NCI-H2029 treated with DMSO at 0.1 percent for 48 hours (cell line): Measurements from ENCODE around the gene NIP7.
"Not testable (repeated sequence)": the region's sequence is repeated elsewhere in the genome, so short reads cannot be mapped to it uniquely, and the experiment has no call there.

Experiments
- DNase-seq: peaks from one replicate; lab custom pipeline; 2025; lab: John Stamatoyannopoulos, UW

NIP7 gene

GRCh38 chr16:69339289-69340094, at the start of gene NIP7, which contains the start of gene COG8:
Gene NIP7, plus strand, starts transcription at chr16:69339772. Its CDS starts 58 bp downstream, at chr16:69339830.
Gene COG8, minus strand, starts transcription at chr16:69339564. Its CDS starts 12 bp downstream, at chr16:69339552.
- DNase-seq, result peak; percentile 90

GRCh38 chr16:69291657-69292056, 47.9 kb upstream of the NIP7 start:
- not testable (repeated sequence) for DNase-seq

DNA sequence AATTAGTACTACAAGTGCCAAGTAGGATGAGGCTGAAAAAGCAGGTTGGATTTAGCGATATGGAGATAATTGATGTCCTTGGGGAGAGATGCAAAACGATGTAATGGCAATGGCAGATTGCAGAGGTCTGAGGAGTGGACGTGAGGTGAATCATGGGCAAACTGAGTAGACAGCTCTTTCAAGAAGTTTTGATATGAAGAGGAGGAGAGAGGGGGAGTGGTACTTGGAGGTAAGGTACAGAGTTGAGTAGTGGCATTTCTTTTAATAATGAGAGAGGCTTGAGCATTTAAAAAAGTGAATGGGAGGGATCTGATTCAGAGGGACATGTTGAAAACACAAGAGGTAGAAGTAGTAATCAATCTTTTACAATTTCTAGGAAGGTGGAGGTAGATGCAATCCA, 46.2 kb upstream of the NIP7 start:
- DNase-seq, result no peak

GRCh38 chr16:69294051-69294450, 45.5 kb upstream of the NIP7 start:
- DNase-seq, result no peak

GRCh38 chr16:69296771-69297170, 42.8 kb upstream of the NIP7 start:
- not testable (repeated sequence) for DNase-seq

GRCh38 chr16:69298261-69298660, 41.3 kb upstream of the NIP7 start:
- DNase-seq, result no peak

DNA sequence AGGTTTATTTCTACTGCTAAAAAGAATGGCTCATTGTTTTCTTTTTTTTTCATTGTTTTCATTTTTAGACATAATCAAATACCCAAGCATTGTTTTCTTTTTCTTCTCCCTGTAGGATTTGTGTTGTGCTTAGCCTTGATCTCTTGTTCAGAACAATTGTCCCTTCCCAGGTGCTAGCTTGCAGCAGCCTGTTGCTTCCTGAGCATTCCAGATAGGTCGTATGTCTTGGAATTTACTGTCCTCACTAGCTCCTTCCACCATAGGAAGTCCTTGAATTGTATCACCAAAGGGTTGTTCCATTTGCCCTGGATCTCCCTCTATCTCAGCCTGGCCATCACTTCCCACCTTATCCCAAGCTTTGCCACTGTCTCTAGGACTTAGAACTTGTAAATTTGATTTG, 38.4 kb upstream of the NIP7 start:
- DNase-seq, result no peak

DNA sequence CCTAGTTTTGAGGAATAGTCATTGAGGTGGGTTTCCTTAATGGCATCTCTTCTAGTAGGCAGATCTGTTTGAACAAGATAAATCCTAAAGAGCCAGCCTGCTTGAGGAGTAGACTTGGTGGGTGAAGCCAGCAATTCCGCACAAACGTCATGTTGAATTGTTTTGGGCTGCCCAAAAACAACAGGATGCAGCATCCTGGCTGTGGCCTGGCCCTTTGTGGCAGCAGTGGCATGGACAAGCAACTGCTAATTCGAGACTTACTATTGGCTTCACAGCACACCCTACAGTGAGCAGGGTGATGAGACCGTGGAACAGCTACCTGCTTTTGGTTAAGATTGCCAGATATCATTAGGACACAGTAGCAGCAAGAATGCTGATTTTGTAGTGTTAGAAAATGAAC, 37.7 kb upstream of the NIP7 start:
- DNase-seq, result no peak

DNA sequence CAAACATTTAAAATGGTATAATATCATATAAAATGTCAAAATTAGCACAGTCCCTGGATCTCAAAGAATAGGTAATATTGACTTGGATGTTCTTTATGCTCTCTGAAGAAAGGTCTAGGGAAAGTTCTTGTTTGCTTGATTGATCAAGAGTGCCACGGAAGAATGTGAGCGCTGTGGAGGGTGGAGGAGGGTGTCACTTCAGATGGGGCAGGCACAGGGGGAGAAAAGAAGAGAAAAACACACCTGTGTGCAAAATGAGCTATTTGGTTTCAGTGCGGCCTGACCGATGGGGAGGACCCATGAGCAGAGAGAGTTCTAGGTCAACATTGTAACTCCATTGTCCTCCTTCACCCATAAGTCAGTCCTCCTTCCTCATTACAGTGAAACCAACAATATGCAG, 37.3 kb upstream of the NIP7 start:
- DNase-seq, result no peak

- no peak for DNase-seq
Observed at GRCh38 chr16:69306031-69306430, 33.5 kb upstream of the NIP7 start.

GRCh38 chr16:69307091-69307490, 32.5 kb upstream of the NIP7 start:
- DNase-seq, result no peak

GRCh38 chr16:69307856-69308255, 31.7 kb upstream of the NIP7 start:
- DNase-seq, result no peak

- DNase-seq, result no peak
Observed at GRCh38 chr16:69309316-69309715, 30.3 kb upstream of the NIP7 start.

- DNase-seq, result peak; percentile 73
Observed at GRCh38 chr16:69310653-69311532, 28.7 kb upstream of the NIP7 start, which contains the start of gene VPS4A. Gene VPS4A, plus strand, starts transcription at chr16:69311350. Its CDS starts 162 bp downstream, at chr16:69311512.

GRCh38 chr16:69311533-69312387, 27.8 kb upstream of the NIP7 start:
- DNase-seq, result no peak

DNA sequence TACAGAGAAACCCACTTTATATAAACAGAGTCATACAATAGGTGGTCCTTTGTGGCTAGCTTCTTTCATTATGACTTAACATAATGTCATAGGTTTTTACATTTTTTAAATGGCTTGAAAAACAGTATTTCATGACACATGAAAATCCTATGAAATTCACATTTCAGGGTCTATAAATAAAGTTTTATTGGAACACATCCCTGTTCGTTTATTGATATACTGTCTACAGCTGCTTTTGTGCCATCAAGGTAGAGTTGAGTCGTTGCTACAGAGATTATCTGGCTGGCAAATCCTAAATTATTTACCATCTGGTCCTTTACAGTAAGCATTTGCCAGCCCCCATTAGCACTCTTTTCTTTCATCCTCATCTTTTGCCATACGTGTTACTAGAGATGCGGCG, 26.1 kb upstream of the NIP7 start:
- no peak for DNase-seq

- DNase-seq, result no peak
Observed at GRCh38 chr16:69314534-69314933, 25.0 kb upstream of the NIP7 start.

GRCh38 chr16:69315486-69316311, 23.9 kb upstream of the NIP7 start:
- no peak for DNase-seq

DNA sequence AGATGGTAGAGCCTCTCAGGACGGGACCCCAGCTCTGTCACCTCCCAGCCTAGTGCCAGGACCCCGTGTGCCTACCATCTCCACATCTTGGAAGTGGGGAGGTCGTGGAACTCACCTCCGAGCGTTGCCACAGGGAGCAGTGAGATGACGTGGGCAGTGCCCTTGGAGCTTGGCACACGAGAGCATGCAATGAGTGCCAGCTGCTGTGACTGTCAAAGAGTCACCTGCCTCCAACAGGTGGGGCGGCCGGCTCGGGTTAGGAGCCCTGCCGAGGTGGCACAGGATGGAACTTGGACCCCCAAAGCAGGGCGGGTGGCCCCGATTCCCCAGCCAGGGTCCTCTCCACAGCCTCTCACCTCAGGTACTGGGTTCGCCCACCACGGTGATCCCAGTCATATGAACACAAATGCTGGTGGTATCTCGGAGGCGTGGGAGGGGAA, 23.0 kb upstream of the NIP7 start:
- DNase-seq, result no peak

- no peak for DNase-seq
Observed at GRCh38 chr16:69318177-69318910, 21.2 kb upstream of the NIP7 start.
